BLaER1 treated with 17β-estradiol and CSF1 and Interleukin-3, amounts not matched to agents 10 nM and 100 nM (cell line): ENCODE measurements around the gene TRPM3.
"Not testable (repeated sequence)": the region's sequence is repeated elsewhere in the genome, so short reads cannot be mapped to it uniquely, and the experiment has no call there.

ENCODE experiments used
- H3K27ac ChIP-seq, 11 experiments: shearing (Covaris generic); formaldehyde crosslinking; 2 replicates each; pipeline ENCODE4 v1.8.1; 2022
- H3K27me3 ChIP-seq, 11 experiments: shearing (Covaris generic); formaldehyde crosslinking; 2 replicates each; pipeline ENCODE4 v1.8.1; 2022
- H3K36me3 ChIP-seq, 11 experiments: shearing (Covaris generic); formaldehyde crosslinking; 2 replicates each; pipeline ENCODE4 v1.8.1; 2022
- H3K4me1 ChIP-seq, 10 experiments: shearing (Covaris generic); formaldehyde crosslinking; 2 replicates each; pipeline ENCODE4 v1.8.1; 2022
- H3K4me2 ChIP-seq, 11 experiments: shearing (Covaris generic); formaldehyde crosslinking; 2 replicates each; pipeline ENCODE4 v1.8.1; 2022
- H3K4me3 ChIP-seq, 10 experiments: shearing (Covaris generic); formaldehyde crosslinking; 2 replicates each; pipeline ENCODE4 v1.8.1; 2022
- H3K9ac ChIP-seq, 11 experiments: shearing (Covaris generic); formaldehyde crosslinking; 2 replicates each; pipeline ENCODE4 v1.8.1; 2022
- H3K9me3 ChIP-seq, 11 experiments: shearing (Covaris generic); formaldehyde crosslinking; replicated peaks in 1 of 11; 2 replicates each; pipeline ENCODE4 v1.8.1; 2022
- H4K20me1 ChIP-seq, 11 experiments: shearing (Covaris generic); formaldehyde crosslinking; 2 replicates each; pipeline ENCODE4 v1.8.1; 2022
- Cebpa-rat ChIP-seq, 11 experiments: shearing (Covaris generic); IDR thresholded peaks; 2 replicates each; pipeline ENCODE4 v1.8.1; 2022

Gene TRPM3

GRCh38 chr9:70677055-70677735 is 444.2 kb downstream of the TRPM3 start:
- no peak overlapping the region for H3K4me2 ChIP-seq
- H3K9me3 ChIP-seq = no peaks in the 10 kb centered on the region
- H3K4me3 ChIP-seq = no peak overlapping the region
- H3K4me1 ChIP-seq = no peaks in the 10 kb centered on the region
- H3K27me3 ChIP-seq = no peaks in the 10 kb centered on the region
- no peak for TF ChIP-seq Cebpa-rat (IDR thresholded peaks at IDR 0.05)
- no peaks in the 10 kb centered on the region for H4K20me1 ChIP-seq
- H3K36me3 ChIP-seq = no peaks in the 10 kb centered on the region
- H3K27ac ChIP-seq = no peak overlapping the region
- H3K9ac ChIP-seq = no peak overlapping the region

- Histone ChIP-seq H3K9ac (no peak overlapping the region), H3K27ac (no peak overlapping the region), H4K20me1 (no peaks in the 10 kb centered on the region), H3K4me3 (no peak overlapping the region), H3K4me1 (no peaks in the 10 kb centered on the region), H3K36me3 (no peaks in the 10 kb centered on the region), H3K27me3 (no peaks in the 10 kb centered on the region), H3K4me2 (no peak overlapping the region), H3K9me3 (no peaks in the 10 kb centered on the region)
- TF ChIP-seq Cebpa-rat (IDR thresholded peaks at IDR 0.05) = no peak
These were observed 445.5 kb downstream of the TRPM3 start for GRCh38 chr9:70675868-70676370.

GRCh38 chr9:70673844-70674243 is 447.6 kb downstream of the TRPM3 start:
- Histone ChIP-seq H3K27ac (no peak overlapping the region), H3K4me1 (no peaks in the 10 kb centered on the region), H3K4me3 (no peak overlapping the region), H3K4me2 (no peak overlapping the region), H3K9ac (no peak overlapping the region), H3K36me3 (no peaks in the 10 kb centered on the region), H4K20me1 (no peaks in the 10 kb centered on the region), H3K9me3 (no peaks in the 10 kb centered on the region), H3K27me3 (no peaks in the 10 kb centered on the region)
- TF ChIP-seq Cebpa-rat (IDR thresholded peaks at IDR 0.05) = no peak

GRCh38 chr9:70672161-70672649 is 449.2 kb downstream of the TRPM3 start:
- Histone ChIP-seq H3K4me3 (no peak overlapping the region), H3K27me3 (no peaks in the 10 kb centered on the region), H3K36me3 (no peaks in the 10 kb centered on the region), H3K27ac (no peak overlapping the region), H3K9ac (no peak overlapping the region), H3K9me3 (no peaks in the 10 kb centered on the region), H4K20me1 (no peaks in the 10 kb centered on the region), H3K4me2 (no peak overlapping the region), H3K4me1 (no peaks in the 10 kb centered on the region)
- TF ChIP-seq Cebpa-rat (IDR thresholded peaks at IDR 0.05) = no peak

- H3K36me3 ChIP-seq = no peaks in the 10 kb centered on the region
- no peak overlapping the region for H3K27ac ChIP-seq
- H4K20me1 ChIP-seq = no peaks in the 10 kb centered on the region
- no peaks in the 10 kb centered on the region for H3K9me3 ChIP-seq
- no peak overlapping the region for H3K4me2 ChIP-seq
- H3K4me1 ChIP-seq = no peaks in the 10 kb centered on the region
- no peak overlapping the region for H3K4me3 ChIP-seq
- H3K27me3 ChIP-seq = no peaks in the 10 kb centered on the region
- TF ChIP-seq Cebpa-rat (IDR thresholded peaks at IDR 0.05) = no peak
- no peak overlapping the region for H3K9ac ChIP-seq
These were observed 452.7 kb downstream of the TRPM3 start for GRCh38 chr9:70668751-70669150.

- H4K20me1 ChIP-seq = no peaks in the 10 kb centered on the region
- H3K27ac ChIP-seq = no peak overlapping the region
- H3K36me3 ChIP-seq = peaks cover 0 to 3% (median 0%) of the 10 kb centered on the region in 11 experiments; a peak in 2 of 22 replicates
- peaks cover 25 to 39% (median 31%) of the 10 kb centered on the region in 11 experiments for H3K9me3 ChIP-seq
- no peak overlapping the region for H3K4me2 ChIP-seq
- no peak overlapping the region for H3K9ac ChIP-seq
- H3K4me1 ChIP-seq = no peaks in the 10 kb centered on the region
- TF ChIP-seq Cebpa-rat (IDR thresholded peaks at IDR 0.05) = no peak
- no peaks in the 10 kb centered on the region for H3K27me3 ChIP-seq
- no peak overlapping the region for H3K4me3 ChIP-seq
These were observed 462.7 kb downstream of the TRPM3 start for GRCh38 chr9:70658765-70659164.

- Histone ChIP-seq H3K4me3 (no peak overlapping the region), H3K27me3 (no peaks in the 10 kb centered on the region), H4K20me1 (no peaks in the 10 kb centered on the region), H3K36me3 (peaks cover 0 to 3% (median 0%) of the 10 kb centered on the region in 11 experiments; a peak in 2 of 22 replicates), H3K27ac (no peak overlapping the region), H3K9ac (no peak overlapping the region), H3K4me2 (no peak overlapping the region), H3K9me3 (peaks cover 25 to 39% (median 31%) of the 10 kb centered on the region in 11 experiments), H3K4me1 (no peaks in the 10 kb centered on the region)
- TF ChIP-seq Cebpa-rat (IDR thresholded peaks at IDR 0.05) = no peak
These were observed 465.1 kb downstream of the TRPM3 start for GRCh38 chr9:70656281-70656680.

GRCh38 chr9:70654144-70654543 is 467.3 kb downstream of the TRPM3 start:
- Histone ChIP-seq H3K27ac (no peak overlapping the region), H3K4me1 (no peaks in the 10 kb centered on the region), H3K4me2 (no peak overlapping the region), H3K9ac (no peak overlapping the region), H3K27me3 (no peaks in the 10 kb centered on the region), H4K20me1 (no peaks in the 10 kb centered on the region), H3K36me3 (peaks cover 0 to 3% (median 0%) of the 10 kb centered on the region in 11 experiments; a peak in 2 of 22 replicates), H3K9me3 (peaks cover 21 to 33% (median 28%) of the 10 kb centered on the region in 11 experiments), H3K4me3 (no peak overlapping the region)
- no peak for TF ChIP-seq Cebpa-rat (IDR thresholded peaks at IDR 0.05)

GRCh38 chr9:70644627-70645026 is 476.8 kb downstream of the TRPM3 start:
- not testable (repeated sequence) for H3K4me3 ChIP-seq, H3K9ac ChIP-seq, H4K20me1 ChIP-seq, H3K4me1 ChIP-seq, H3K27ac ChIP-seq, H3K4me2 ChIP-seq, H3K36me3 ChIP-seq, H3K27me3 ChIP-seq
- H3K9me3 ChIP-seq = peaks cover 15 to 18% (median 17%) of the 10 kb centered on the region in 11 experiments

- Histone ChIP-seq H3K4me2 (no peak overlapping the region), H3K27ac (no peak overlapping the region), H3K4me3 (no peak overlapping the region), H3K27me3 (no peaks in the 10 kb centered on the region), H3K36me3 (no peaks in the 10 kb centered on the region), H4K20me1 (no peaks in the 10 kb centered on the region), H3K9ac (no peak overlapping the region), H3K4me1 (no peaks in the 10 kb centered on the region), H3K9me3 (no peaks in the 10 kb centered on the region)
- TF ChIP-seq Cebpa-rat (IDR thresholded peaks at IDR 0.05) = no peak
These were observed 479.1 kb downstream of the TRPM3 start for GRCh38 chr9:70642341-70642740.
